PC-3 (cell line): ENCODE results near the gene MXD3. TPM values are rescaled to one million over a fixed set of nuclear protein-coding genes. Genes with fewer than 3 reads are reported as not detected.

Source experiments
- ATAC-seq: fragments of 200-7000 bp; cut with Tn5 transposase; 2 replicates; pipeline ENCODE4 v1.9.1; 2020; ENCODE audit warnings: mild to moderate bottlenecking, moderate library complexity
- BruUV-seq: library from RNA; stranded (reverse); fragments of 400-500 nt; replicated peaks from 2 replicates; lab custom pipeline; 2021; lab: Mats Ljungman, UMichigan
- CTCF ChIA-PET: fragments of 300-600 bp; sonication (Branson Sonifier 250); formaldehyde crosslinking; loops from one replicate; lab custom pipeline; 2022; ENCODE audit warnings: antibody characterized with exemption; lab: Charles Lee
- POLR2A ChIA-PET: fragments of 300-600 bp; sonication (Branson Sonifier 250); formaldehyde crosslinking; loops from one replicate; lab custom pipeline; 2022; ENCODE audit warnings: antibody characterized with exemption; ENCODE audit not compliant: unreplicated experiment; lab: Charles Lee
- DNase-seq: peaks from one replicate; pipeline ENCODE4 v3.0.0-alpha.2; 2015
- H2AFZ ChIP-seq: fragments of 300-600 bp; sonication (generic); 2 replicates; pipeline ENCODE4 v1.6.0; 2016; ENCODE audit warnings: antibody characterized with exemption, low read length
- H3F3A ChIP-seq: fragments of 300-600 bp; sonication (generic); one replicate; pipeline ENCODE4 v1.6.0; 2017; ENCODE audit warnings: antibody characterized with exemption, low read length, control low read depth, mild to moderate bottlenecking; ENCODE audit not compliant: unreplicated experiment
- H3K27ac ChIP-seq: fragments of 300-600 bp; sonication (generic); 2 replicates; pipeline ENCODE4 v1.5.1; 2016; ENCODE audit warnings: mild to moderate bottlenecking, low read length
- H3K27me3 ChIP-seq: fragments of 300-600 bp; sonication (generic); 2 replicates; pipeline ENCODE4 v1.6.1; 2016; ENCODE audit warnings: low read length, mixed read lengths
- H3K36me3 ChIP-seq: fragments of 300-600 bp; sonication (generic); 2 replicates; pipeline ENCODE4 v1.6.1; 2016; ENCODE audit warnings: low read depth, mixed run types, low read length, mixed read lengths
- H3K4me1 ChIP-seq: fragments of 300-600 bp; sonication (generic); 2 replicates; pipeline ENCODE4 v1.5.1; 2016; ENCODE audit warnings: low read length; ENCODE audit not compliant: insufficient read depth
- H3K4me2 ChIP-seq: fragments of 300-600 bp; sonication (generic); 2 replicates; pipeline ENCODE4 v1.6.0; 2016; ENCODE audit warnings: low read length
- H3K4me3 ChIP-seq: fragments of 300-600 bp; sonication (generic); 2 replicates; pipeline ENCODE4 v1.5.1; 2016; ENCODE audit warnings: mild to moderate bottlenecking, low read length, mixed read lengths
- H3K79me2 ChIP-seq: fragments of 300-600 bp; sonication (generic); 2 replicates; pipeline ENCODE4 v1.6.1; 2017; ENCODE audit warnings: low read length, mixed read lengths
- H3K9ac ChIP-seq: fragments of 300-600 bp; sonication (generic); 2 replicates; pipeline ENCODE4 v1.6.0; 2016; ENCODE audit warnings: mild to moderate bottlenecking, low read length
- H3K9me2 ChIP-seq: fragments of 300-600 bp; sonication (generic); replicated peaks from 2 replicates; pipeline ENCODE4 v1.6.1; 2016; ENCODE audit warnings: mixed run types, low read length, mixed read lengths
- H3K9me3 ChIP-seq: fragments of 300-600 bp; sonication (generic); 2 replicates; pipeline ENCODE4 v1.6.1; 2016; ENCODE audit warnings: low read length, mixed read lengths
- H4K20me1 ChIP-seq: fragments of 300-600 bp; sonication (generic); 2 replicates; pipeline ENCODE4 v1.6.1; 2016; ENCODE audit warnings: low read length, mixed read lengths
- CTCF ChIP-seq: fragments of 300-600 bp; sonication (generic); conservative IDR thresholded peaks from 2 replicates; pipeline ENCODE4 v1.5.1; 2017; ENCODE audit warnings: antibody characterized with exemption, low read depth, mild to moderate bottlenecking, low read length
- EZH2 ChIP-seq: fragments of 300-600 bp; sonication (generic); IDR thresholded peaks from one replicate; pipeline ENCODE4 v1.6.1; 2017; ENCODE audit warnings: antibody characterized with exemption, mild to moderate bottlenecking, low read length; ENCODE audit not compliant: unreplicated experiment
- EZH2phosphoT487 ChIP-seq: fragments of 300-600 bp; sonication (generic); IDR thresholded peaks from 2 replicates; pipeline ENCODE4 v1.6.1; 2018; ENCODE audit warnings: mild to moderate bottlenecking, antibody characterized with exemption, low read length, borderline replicate concordance
- intact Hi-C: fragments of 100-400 bp; cut with micrococcal nuclease; formaldehyde crosslinking; loops from 2 replicates; pipeline ENCODE4 v1.9.0; 2023
- total RNA-seq: library from RNA; depleted of rRNA; stranded (reverse); fragments of >200 nt; gene quantifications from 2 replicates; pipeline ENCODE4 v1.2.3, GENCODE V29; 2014

Gene MXD3
- total RNA-seq, 1 experiment from 2014 or later = 45.7 TPM

- Histone ChIP-seq H3K36me3 (peaks cover 16% of the 10 kb centered on the region; the same call in 1 of the 2 replicates), H3K9ac (no peak overlapping the region), H3F3A (no peaks in the 10 kb centered on the region), H2AFZ (no peak overlapping the region), H3K9me2 (no peaks in the 10 kb centered on the region), H4K20me1 (no peaks in the 10 kb centered on the region), H3K79me2 (no peaks in the 10 kb centered on the region), H3K4me2 (no peak overlapping the region), H3K4me3 (no peak overlapping the region), H3K9me3 (no peaks in the 10 kb centered on the region), H3K27ac (no peak overlapping the region), H3K4me1 (no peaks in the 10 kb centered on the region), H3K27me3 (no peaks in the 10 kb centered on the region)
- BruUV-seq = no TSS peak
- ATAC-seq (no peak), DNase-seq (no peak)
- TF ChIP-seq CTCF = no peak
- no peak for TF ChIP-seq EZH2phosphoT487
- TF ChIP-seq EZH2 = no peak
- ChIA-PET POLR2A (no interaction called here), CTCF (no interaction called here)
- intact Hi-C loops = no loop called here
Observed at GRCh38 chr5:177333420-177334154, 21.9 kb upstream of the MXD3 start.

- Histone ChIP-seq H4K20me1 (no peaks in the 10 kb centered on the region), H3K9me2 (no peaks in the 10 kb centered on the region), H3K4me3 (no peak overlapping the region), H3K4me1 (peaks cover 5% of the 10 kb centered on the region), H3F3A (no peaks in the 10 kb centered on the region), H3K27me3 (no peaks in the 10 kb centered on the region), H2AFZ (no peak overlapping the region), H3K4me2 (no peak overlapping the region), H3K79me2 (no peaks in the 10 kb centered on the region), H3K9me3 (no peaks in the 10 kb centered on the region), H3K9ac (no peak overlapping the region), H3K36me3 (peaks cover 16% of the 10 kb centered on the region; the same call in 1 of the 2 replicates), H3K27ac (no peak overlapping the region)
- TF ChIP-seq EZH2 (no peak), CTCF (no peak), EZH2phosphoT487 (no peak)
- ChIA-PET POLR2A (no interaction called here), CTCF (no interaction called here)
- ATAC-seq (no peak), DNase-seq (no peak)
- intact Hi-C loops = no loop called here
- no TSS peak for BruUV-seq
Observed at GRCh38 chr5:177332896-177333260, 21.2 kb upstream of the MXD3 start.
